Measurements from ENCODE around the gene RNF115.

RNF115 gene

GRCh38 chr1:145692785-145693443, 131.0 kb downstream of the RNF115 start:
- no peak for DNase-seq

DNA sequence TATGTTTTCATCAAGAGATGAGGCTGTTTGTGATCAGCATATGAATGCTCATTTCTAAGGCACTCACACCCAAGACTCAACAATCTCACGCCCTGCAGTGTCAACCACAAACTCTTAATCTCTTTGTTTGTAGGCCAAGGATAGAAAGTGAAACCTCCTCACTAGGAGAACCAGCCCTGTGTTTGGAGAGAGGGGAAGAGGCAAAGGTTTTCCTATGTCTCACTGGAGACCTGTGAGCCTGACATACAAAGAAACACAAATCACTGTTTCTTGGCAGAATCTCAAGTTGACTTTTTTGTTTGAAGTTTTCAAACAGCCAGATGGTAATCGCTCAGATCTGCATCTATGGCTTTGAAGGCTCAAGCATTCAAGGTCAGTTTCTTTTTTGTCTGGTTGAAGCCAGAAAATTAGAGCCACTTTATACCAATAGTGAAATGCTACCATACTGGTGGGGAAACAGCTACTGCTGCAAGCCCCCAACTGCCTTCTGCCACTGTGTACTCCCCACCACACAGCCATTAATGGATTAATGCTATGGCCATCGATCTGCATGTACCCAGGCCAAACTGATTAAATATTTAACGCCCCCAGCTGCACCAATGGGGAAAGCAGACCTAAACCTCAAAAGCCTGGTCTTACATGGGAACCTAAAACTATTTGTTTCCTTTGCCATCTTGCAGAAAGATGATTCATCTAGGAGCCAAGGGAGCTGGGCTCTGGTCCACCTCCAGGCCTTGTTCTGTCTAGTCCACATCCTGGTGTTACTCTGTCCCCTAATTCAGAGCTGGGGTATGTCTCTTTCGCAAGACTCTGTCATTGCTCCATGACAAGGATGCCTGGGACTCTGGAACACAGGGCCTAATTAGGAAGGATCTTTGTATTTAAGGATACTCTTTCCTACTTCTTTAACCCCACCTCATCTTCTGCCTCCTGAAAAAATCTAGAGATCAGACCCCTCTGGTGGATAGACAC, 133.0 kb downstream of the RNF115 start:
- peak; percentile 20 to 64 for DNase-seq

GRCh38 chr1:145689922-145690321, 134.0 kb downstream of the RNF115 start:
- no peak for DNase-seq

GRCh38 chr1:145688924-145689323, 135.0 kb downstream of the RNF115 start:
- DNase-seq, result no peak

Measured in CD4-positive, alpha-beta T cell treated with Interferon alpha-2 for 1 hour (primary cell).